OCI-LY1 (cell line): ENCODE measurements around the gene PC.

Experiments
- EZH2 ChIP-seq: fragments of 200-600 bp; sonication (generic), shearing (Covaris generic); IDR thresholded peaks from 2 replicates; pipeline ENCODE4 v1.8.0; 2017; ENCODE audit warnings: borderline replicate concordance, mixed run types, mild to moderate bottlenecking, antibody characterized with exemption, low read length, moderate library complexity, mixed read lengths
- TF ChIP-seq, protein P1 (sequence below): fragments of 200-600 bp; sonication (generic), shearing (Covaris generic); IDR thresholded peaks from 2 replicates; pipeline ENCODE4 v1.5.1; 2017; ENCODE audit warnings: mild to moderate bottlenecking, antibody characterized with exemption, low read length, moderate library complexity, mixed read lengths

DNA sequence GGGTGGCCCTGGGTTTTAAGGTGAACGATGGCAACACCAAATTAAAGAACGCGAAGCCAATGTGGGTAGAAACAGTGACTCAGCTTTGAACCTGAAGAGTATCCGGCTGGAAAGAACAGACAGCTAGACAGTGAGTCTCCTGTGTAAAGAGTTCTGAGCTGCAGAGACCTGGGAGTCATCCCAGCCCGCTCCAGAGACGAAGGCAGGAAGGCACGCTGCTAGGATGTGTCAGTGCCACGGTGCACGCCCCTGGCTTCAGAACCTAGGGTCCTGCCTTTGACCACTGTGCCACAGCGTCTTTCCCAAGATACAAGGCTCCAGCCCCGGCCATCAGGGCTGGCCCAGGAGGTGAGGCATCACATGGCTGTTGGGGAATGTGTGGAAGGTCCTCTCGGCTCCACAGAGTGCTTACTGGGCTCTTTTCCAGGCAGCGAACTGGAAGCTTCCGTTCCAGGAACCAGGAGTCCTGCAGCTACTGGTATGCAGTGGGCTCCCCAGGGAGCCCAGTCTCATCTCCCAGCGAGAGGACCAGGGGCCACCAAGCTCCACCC lies 71.4 kb downstream of the PC start:
- TF ChIP-seq, protein P1, sequence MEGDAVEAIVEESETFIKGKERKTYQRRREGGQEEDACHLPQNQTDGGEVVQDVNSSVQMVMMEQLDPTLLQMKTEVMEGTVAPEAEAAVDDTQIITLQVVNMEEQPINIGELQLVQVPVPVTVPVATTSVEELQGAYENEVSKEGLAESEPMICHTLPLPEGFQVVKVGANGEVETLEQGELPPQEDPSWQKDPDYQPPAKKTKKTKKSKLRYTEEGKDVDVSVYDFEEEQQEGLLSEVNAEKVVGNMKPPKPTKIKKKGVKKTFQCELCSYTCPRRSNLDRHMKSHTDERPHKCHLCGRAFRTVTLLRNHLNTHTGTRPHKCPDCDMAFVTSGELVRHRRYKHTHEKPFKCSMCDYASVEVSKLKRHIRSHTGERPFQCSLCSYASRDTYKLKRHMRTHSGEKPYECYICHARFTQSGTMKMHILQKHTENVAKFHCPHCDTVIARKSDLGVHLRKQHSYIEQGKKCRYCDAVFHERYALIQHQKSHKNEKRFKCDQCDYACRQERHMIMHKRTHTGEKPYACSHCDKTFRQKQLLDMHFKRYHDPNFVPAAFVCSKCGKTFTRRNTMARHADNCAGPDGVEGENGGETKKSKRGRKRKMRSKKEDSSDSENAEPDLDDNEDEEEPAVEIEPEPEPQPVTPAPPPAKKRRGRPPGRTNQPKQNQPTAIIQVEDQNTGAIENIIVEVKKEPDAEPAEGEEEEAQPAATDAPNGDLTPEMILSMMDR = no peak
- TF ChIP-seq EZH2 = no peak
